ENCODE results near the gene CDON. TPM values are rescaled to one million over a fixed set of nuclear protein-coding genes. Genes with fewer than 3 reads are reported as not detected.

Gene CDON
- total and polyA plus RNA-seq, 9 of the 15 experiments (the other 6 are each of a cell fraction or from before 2014, with no cell fraction given): 0.08 to 0.64 (median 0.40) TPM

GRCh38 chr11:125954123-125954944 is 108.3 kb downstream of the CDON start (continued):
- TF ChIP-seq ZNF318 (IDR thresholded peaks at IDR 0.05; ENCODE audit: borderline replicate concordance in 1 of 2, low read depth in 1 of 2) (no peak), COPS2 (conservative IDR thresholded peaks at IDR 0.05) (no peak), ZNF431 (CRISPR knock-in tag; IDR thresholded peaks at IDR 0.05) (no peak), NFYB (IDR thresholded peaks at IDR 0.05; ENCODE audit: extremely low read depth, insufficient read length) (no peak), JUN (IDR thresholded peaks at IDR 0.05; ENCODE audit: borderline replicate concordance, low read depth, low read length) (no peak), JUN (CRISPR knock-in tag; IDR thresholded peaks at IDR 0.05; ENCODE audit: borderline replicate concordance) (no peak), ZBTB7A (IDR thresholded peaks at IDR 0.05; ENCODE audit: borderline replicate concordance, control insufficient read depth, low read depth, low read length) (no peak), PHF21A (IDR thresholded peaks at IDR 0.05; ENCODE audit: borderline replicate concordance, low read depth) (no peak)
